C4-2B (cell line): ENCODE data around the gene GUCA1A.

Source experiments
- CTCF ChIP-seq: fragments of 450-650 bp; conservative IDR thresholded peaks from 2 replicates; pipeline ENCODE4 v1.5.1; 2017; ENCODE audit warnings: mild to moderate bottlenecking
- ZFX ChIP-seq: fragments of 450-650 bp; IDR thresholded peaks from 2 replicates; pipeline ENCODE4 v1.6.1; 2017

- TF ChIP-seq CTCF (no peak), ZFX (no peak)
These were observed 30.0 kb downstream of the GUCA1A start for GRCh38 chr6:42203183-42203582.
